NCI-H460 (cell line): Measurements from ENCODE around the gene EMC8. TPM values are rescaled to one million over a fixed set of nuclear protein-coding genes. Genes with fewer than 3 reads are reported as not detected.
"Not testable (repeated sequence)": the region's sequence is repeated elsewhere in the genome, so short reads cannot be mapped to it uniquely, and the experiment has no call there.

Experiments
- DNase-seq: peaks from one replicate; pipeline ENCODE4 v3.0.0-alpha.2; 2016; ENCODE audit warnings: low read depth; ENCODE audit errors: extremely low read depth
- total RNA-seq: library from RNA; depleted of rRNA; stranded (reverse); fragments of >200 nt; shearing (Covaris generic); gene quantifications from 2 replicates; pipeline ENCODE4 v1.2.3, GENCODE V29; 2014

EMC8 gene
- total RNA-seq, 1 experiment from 2014 or later: 35.1 TPM

DNA sequence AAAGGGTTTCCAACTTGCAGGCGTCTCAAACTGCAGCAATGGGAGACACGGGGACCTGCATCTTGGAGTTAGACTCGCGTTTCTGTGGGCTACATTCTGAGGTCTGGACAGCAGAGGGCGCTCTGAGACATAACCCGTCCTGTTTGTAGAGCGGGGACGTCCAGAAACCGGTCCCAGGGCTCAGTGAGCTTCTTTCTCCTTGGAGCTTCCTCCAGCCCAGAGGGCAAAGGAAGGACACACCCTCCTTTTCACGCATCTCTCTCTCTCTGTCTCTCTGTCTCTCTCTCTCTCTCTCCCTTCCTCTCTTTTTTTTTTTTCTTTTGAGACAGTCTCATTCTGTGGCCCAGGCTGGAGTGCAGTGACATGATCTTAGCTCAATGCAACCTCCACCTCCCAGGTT, 19.9 kb upstream of the EMC8 start:
- peak; percentile 74 for DNase-seq

DNA sequence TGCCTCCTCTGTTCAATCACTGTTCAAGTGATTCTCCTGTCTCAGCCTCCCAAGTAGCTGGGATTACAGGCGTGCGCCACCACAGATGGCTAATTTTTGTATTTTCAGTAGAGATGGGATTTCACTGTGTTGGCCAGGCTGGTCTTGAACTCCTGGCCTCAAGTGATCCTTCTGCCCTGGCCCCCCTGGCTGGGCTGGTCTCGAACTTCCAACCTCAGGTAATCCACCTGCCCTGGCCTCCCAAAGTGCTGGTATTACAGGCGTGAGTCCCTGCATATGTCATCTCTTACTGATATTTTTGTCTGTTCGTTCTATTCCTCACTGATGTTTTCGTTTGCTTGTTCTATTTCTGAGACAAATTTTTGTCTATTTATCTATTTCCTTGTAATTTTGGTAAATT, 17.9 kb upstream of the EMC8 start:
- not testable (repeated sequence) for DNase-seq

- no peak for DNase-seq
Observed at GRCh38 chr16:85816159-85816558, 16.8 kb upstream of the EMC8 start.

GRCh38 chr16:85812811-85813700, 13.7 kb upstream of the EMC8 start:
- no peak for DNase-seq

DNA sequence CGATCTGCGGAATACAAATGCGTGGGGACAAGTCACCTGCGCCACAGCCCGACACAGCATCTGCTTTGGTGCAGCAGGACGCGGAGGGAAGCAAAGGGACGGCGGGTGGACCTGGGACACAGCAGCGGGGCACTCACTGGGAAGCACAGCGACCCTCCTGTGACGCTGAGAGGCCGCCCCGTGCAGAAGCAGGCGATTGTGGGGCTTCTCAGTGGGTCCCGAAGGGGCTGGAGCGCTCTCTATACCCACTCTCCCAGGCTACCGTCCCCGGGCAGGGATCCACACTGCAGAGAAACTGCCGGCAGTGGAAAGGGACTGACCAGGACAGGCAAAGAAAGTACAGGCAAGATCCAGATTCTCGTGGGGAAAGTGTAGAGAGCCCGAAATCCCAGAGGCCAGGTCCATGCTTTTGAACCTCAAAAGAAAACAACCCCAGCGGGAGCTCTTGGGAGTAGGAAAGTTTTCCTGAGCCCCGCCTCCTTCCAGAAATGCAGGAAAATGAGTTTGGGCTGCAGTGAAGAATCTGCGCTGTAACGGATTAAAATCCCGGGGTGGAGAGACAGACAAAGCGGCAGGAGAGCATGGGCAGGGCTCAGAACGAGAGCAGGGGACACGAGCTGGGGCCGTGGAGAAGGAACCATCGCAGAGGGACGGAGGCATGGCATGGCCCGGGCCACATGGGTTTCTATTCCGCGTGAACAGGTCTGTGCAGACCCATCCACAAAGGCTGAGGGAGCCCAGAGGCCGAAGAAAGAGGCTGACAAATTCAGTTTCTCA, 12.9 kb upstream of the EMC8 start:
- DNase-seq: no peak

GRCh38 chr16:85810742-85811115, 11.4 kb upstream of the EMC8 start:
- DNase-seq: no peak

GRCh38 chr16:85810097-85810741, 10.9 kb upstream of the EMC8 start:
- DNase-seq: no peak

GRCh38 chr16:85809645-85810044, 10.3 kb upstream of the EMC8 start:
- no peak for DNase-seq

DNA sequence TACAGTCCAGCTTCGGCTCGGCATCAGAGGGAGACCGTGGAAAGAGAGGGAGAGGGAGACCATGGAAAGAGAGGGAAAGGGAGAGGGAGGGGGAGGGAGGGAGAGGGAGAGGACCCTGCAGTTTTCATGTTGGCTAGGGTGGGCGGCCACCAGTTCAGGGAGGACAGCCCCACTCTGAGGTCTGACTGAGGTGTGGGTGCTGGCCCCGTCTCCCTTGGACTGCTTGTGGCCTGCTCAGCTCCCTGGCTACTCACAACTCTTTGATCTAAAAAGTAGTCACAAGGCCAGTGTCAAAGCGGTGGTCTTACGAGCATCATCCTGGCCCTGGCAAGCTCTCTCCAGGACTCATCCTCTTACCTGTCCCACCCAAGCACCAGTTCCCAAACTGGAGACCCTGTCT, 9.6 kb upstream of the EMC8 start:
- no peak for DNase-seq

GRCh38 chr16:85808104-85808503, 8.8 kb upstream of the EMC8 start:
- DNase-seq: not testable (repeated sequence)

DNA sequence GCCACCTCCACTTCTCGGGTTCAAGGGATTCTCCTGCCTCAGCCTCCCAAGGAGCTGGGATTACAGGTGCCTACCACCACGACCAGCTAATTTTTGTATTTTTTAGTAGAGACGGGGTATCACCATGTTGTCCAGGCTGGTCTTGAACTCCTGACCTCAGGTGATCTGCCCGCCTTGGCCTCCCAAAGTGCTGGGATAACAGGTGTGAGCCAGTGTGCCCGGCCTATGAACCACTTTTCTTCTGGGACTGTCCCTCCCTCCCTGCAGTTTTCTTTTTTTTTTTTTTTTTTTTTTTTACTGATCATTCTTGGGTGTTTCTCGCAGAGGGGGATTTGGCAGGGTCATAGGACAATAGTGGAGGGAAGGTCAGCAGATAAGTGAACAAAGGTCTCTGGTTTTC, 8.0 kb upstream of the EMC8 start:
- DNase-seq: not testable (repeated sequence)

DNA sequence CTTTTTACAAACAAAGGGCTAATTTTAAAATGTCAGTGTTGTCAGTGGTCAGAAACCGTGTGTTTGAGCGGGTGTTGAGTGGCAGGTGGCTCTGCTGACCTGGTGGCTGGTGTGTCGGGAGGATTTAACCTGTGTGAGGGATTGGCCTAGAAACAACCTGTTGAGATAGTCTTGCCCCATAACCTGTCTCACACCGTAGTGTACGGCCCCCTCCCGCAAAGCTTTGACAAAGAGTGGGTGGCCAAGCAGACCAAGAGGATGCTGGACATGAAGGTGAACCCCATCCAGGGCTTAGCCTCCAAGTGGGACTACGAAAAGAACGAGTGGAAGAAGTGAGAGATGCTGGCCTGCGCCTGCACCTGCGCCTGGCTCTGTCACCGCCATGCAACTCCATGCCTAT, 7.2 kb upstream of the EMC8 start:
- DNase-seq: no peak

- DNase-seq: no peak
Observed at GRCh38 chr16:85805442-85806045, 6.2 kb upstream of the EMC8 start.

GRCh38 chr16:85803570-85803969, 4.2 kb upstream of the EMC8 start:
- DNase-seq: no peak

DNA sequence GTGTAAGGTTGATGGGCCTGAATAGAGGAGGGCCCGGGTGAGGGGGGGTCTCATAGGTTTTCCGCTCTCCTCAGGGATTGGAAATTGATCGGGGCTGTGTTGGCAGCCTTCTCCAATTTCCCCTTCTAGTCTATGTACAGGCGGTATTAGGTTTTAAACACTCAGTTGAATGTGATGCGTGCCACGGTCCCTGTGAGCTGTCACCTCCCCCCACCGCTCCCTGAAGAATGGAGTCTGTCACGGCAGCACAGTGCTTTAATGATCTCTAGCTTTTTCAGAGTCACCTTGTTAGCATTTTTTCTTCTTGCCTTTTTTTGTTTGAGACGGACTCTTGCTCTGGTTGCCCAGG, 951 bp upstream of the EMC8 start:
- no peak for DNase-seq

DNA sequence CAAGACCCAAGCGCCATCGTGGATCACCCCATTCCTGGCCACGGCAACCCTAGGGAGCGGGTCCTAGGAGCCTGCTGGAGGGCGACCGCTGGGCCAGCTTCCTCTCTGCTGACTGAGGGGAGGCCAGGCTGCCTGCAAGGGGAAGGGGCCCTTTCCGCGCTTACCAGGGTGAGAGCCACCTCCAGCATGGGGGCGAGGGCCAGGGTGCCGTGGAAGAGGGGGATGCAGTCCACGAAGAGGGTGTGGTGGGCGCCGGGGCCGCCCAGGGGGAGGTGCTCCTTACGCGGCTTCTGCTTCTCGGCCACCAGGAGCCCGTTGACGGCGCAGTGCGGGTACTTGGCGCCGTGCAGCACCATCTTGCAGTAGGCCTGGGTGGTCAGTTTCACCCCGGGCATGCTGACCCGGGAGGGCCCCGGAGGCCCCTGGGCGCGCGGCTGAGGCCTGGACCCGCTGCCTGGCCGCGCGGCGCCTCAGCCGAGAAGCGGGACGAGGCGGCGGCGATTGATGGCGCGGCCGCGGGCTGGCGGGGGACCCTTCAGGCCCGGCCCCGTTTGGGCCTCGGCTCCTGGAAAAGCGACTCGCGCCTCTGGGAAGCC, 345 bp downstream of the EMC8 start:
- DNase-seq: no peak

GRCh38 chr16:85798283-85798776, 1.0 kb downstream of the EMC8 start:
- no peak for DNase-seq

GRCh38 chr16:85796599-85796998, 2.7 kb downstream of the EMC8 start:
- DNase-seq: no peak

GRCh38 chr16:85796152-85796551, 3.2 kb downstream of the EMC8 start:
- no peak for DNase-seq

GRCh38 chr16:85794696-85795095, 4.6 kb downstream of the EMC8 start:
- DNase-seq: no peak
